ENCODE results near the gene LYST.

DNA sequence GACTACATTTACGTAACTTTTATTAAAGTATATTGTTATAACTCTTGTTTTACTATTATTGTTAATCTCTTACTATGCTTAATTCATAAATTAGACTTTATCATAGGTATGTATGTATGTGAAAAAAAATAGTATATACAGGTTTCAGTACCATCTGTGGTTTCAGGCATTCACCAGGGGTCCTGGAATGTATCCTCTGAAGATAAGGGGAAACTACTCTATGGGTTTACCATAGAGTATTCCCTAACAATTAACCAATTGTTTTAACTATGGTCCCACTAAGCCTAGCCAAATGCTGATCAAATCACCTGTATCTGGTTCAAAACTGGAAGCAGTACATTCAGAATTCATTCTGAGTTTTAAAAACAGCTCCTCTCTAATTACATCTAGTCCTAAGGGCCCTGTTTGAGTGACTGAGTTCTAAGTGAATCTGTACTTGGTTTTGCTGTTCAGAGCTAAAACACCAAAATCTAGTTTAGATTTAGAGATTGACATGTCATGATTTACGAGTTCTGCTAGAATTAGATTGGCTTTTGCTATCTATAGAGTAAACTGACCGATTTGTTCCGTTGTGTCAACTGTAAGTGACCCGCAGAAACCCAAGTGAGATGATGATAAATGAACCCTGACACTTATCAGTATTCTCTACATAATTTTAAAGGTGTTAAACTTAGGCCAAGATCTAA lies 123.6 kb downstream of the LYST start:
- TF ChIP-seq, protein P1, sequence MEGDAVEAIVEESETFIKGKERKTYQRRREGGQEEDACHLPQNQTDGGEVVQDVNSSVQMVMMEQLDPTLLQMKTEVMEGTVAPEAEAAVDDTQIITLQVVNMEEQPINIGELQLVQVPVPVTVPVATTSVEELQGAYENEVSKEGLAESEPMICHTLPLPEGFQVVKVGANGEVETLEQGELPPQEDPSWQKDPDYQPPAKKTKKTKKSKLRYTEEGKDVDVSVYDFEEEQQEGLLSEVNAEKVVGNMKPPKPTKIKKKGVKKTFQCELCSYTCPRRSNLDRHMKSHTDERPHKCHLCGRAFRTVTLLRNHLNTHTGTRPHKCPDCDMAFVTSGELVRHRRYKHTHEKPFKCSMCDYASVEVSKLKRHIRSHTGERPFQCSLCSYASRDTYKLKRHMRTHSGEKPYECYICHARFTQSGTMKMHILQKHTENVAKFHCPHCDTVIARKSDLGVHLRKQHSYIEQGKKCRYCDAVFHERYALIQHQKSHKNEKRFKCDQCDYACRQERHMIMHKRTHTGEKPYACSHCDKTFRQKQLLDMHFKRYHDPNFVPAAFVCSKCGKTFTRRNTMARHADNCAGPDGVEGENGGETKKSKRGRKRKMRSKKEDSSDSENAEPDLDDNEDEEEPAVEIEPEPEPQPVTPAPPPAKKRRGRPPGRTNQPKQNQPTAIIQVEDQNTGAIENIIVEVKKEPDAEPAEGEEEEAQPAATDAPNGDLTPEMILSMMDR (IDR thresholded peaks at IDR 0.05; ENCODE audit: low read length), result no peak
- TF ChIP-seq EZH2 (IDR thresholded peaks at IDR 0.05; ENCODE audit: borderline replicate concordance, low read length), result no peak

Measured in OCI-LY1 (cell line).